ENCODE measurements around the gene ICE1. TPM values are rescaled to one million over a fixed set of nuclear protein-coding genes. Genes with fewer than 3 reads are reported as not detected.
A peak's percentile ranks its signal among the peaks of the same experiment; 100 is the strongest.

The ICE1 gene, protein sequence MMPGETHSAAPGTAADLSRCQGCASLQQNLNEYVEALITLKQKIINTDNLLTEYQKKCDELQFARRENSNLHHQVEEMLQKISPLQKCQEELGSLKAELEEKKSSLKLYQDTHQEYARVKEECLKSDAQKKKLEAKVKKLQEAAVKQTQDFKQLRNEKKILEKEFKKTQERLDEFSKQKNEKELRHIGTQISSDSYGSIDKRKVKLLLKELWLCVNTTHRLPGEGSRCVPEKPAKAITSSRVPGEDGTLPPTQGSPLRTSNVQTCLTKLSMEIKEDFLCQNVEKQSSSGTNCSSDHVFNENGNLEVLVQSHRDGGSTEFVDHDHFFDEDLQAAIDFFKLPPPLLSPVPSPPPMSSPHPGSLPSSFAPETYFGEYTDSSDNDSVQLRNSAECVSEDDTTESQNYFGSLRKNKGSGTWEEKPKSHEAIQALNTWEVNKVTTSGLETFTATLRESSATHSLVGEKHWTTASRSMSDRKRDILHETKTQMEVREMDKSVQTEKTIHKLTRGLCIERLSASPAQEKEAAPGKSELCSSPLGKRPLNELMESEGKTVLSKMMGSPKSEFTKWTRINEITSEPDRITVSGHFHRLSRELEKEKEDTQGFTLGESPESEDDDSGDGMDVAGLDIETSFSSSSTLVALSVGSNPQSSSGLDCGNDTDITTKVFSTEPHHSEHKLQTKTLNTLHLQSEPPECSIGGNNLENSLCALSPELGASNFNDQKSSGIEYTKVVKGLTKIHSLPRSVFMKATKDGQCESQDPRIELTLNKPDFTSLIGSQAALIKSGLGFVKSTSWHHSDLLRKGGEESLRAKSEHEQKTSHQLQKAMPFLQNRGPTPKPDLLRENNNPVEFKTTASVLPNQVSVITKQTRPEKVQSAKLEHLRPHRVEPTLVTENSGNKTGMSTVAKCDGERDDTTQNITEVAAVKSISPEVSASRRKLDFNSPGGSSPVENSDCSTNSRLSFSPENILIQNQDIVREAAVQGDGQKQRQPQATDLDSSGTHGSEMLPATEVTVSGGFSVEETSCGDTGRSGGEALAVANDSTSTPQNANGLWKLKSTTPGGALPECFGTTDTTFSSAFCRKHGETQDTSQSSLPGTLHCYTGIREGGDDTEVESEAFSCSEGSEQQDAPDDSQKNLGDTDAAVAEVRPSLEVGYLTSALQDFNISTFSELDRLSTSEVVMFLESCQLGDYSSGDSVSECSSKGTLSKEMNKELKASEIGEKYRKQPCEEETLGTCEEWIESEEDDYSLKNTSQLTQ (N-terminal part only)
- total RNA-seq (2021) (40.7 to 48.9 TPM (median 45.3 TPM) in 3 replicates), Bru-seq, nascent RNA (percentile 94 among the genes with signal in this experiment)
- long read RNA-seq, experiment 1, full-length matches to known transcripts: 8 of 98 reads
- long read RNA-seq, experiment 1, partial matches to known transcripts: 79 of 98 reads
- long read RNA-seq, experiment 1, other reads (novel, unspliced or antisense): 11 of 98 reads
- long read RNA-seq, experiment 2, partial matches to known transcripts: 27 of 42 reads
- long read RNA-seq, experiment 2, other reads (novel, unspliced or antisense): 15 of 42 reads
- long read RNA-seq, experiment 3: 0 reads

DNA sequence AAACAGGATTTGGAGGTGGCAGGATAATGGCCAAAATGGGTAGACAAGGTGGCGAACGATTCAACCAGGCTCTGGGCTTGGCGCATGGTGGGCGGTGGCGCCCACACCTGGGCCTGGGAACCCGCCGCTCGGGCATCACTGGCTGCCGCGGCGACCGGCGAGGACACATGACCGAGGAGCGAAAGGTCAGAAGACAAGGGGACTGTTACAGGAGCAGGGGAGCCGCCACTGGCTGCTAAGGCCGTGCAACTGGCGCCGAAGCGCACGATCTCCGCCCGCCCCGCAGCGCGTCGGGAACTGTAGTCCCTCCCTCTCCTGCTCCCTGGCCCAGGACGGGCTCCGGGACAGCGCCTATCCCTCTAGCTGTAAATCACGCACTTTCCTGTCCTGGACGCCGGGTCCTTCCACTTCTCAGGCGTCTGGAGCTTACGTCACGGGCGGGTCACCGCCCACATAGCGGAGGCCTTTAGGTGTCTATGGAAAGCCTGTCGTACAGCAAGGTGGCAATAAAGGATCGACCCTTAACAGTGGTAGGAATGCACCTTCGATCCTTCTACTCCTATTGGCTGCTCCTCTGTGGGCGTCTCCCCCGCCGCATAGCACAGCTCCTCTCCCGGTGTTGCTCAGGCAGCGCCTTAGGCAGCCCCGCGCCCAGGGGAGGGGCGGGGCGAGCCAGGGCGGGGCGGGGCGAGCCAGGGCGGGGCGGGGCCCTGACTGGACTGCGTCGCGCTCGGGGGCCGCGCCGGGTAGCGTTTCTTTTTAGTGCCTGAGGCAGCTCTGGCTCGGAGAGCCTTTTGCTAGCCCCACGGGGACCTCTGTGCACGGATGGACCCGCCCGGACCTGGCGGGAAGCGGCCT is at the start of gene ICE1:
ICE1 (plus strand) TSS at position 717 of the 858 bp plus-strand sequence. CDS start 239 bp downstream, outside the sequence.
- peak within 1 kb of the TSS; percentile 96 for H3K27ac Mint-ChIP-seq
- no peaks in the 10 kb centered on the region; the same call in 1 of the 2 replicates for H3K27me3 Mint-ChIP-seq (ENCODE audit: low read depth)
- peak; percentile 95 for ATAC-seq
- CTCF ChIA-PET: interaction anchor here (0.8 to 3.7 kb wide), 13 partner anchors 18 to 560 kb away, joined by 3 to 21 read pairs (median 5); partner anchors contain the start of gene ADAMTS16
- H3K9me3 Mint-ChIP-seq: no peaks in the 10 kb centered on the region
- DNase-seq (ENCODE audit: low spot score): peak; percentile 97
- POLR2A ChIA-PET: interaction anchor here (0.7 kb wide), 1 partner anchor 73 kb away, joined by 3 read pairs; no protein-coding TSS in a partner anchor
- H3K4me1 Mint-ChIP-seq: peaks cover 38% of the 10 kb centered on the region
- peak within 1 kb of the TSS; percentile 89 for H3K4me3 Mint-ChIP-seq
- H3K36me3 Mint-ChIP-seq: no peaks in the 10 kb centered on the region
- TF ChIP-seq, protein P1, sequence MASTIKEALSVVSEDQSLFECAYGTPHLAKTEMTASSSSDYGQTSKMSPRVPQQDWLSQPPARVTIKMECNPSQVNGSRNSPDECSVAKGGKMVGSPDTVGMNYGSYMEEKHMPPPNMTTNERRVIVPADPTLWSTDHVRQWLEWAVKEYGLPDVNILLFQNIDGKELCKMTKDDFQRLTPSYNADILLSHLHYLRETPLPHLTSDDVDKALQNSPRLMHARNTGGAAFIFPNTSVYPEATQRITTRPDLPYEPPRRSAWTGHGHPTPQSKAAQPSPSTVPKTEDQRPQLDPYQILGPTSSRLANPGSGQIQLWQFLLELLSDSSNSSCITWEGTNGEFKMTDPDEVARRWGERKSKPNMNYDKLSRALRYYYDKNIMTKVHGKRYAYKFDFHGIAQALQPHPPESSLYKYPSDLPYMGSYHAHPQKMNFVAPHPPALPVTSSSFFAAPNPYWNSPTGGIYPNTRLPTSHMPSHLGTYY (CRISPR knock-in tag; IDR thresholded peaks at IDR 0.05): no peak
- TF ChIP-seq, protein P2, sequence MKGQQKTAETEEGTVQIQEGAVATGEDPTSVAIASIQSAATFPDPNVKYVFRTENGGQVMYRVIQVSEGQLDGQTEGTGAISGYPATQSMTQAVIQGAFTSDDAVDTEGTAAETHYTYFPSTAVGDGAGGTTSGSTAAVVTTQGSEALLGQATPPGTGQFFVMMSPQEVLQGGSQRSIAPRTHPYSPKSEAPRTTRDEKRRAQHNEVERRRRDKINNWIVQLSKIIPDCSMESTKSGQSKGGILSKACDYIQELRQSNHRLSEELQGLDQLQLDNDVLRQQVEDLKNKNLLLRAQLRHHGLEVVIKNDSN (CRISPR knock-in tag; IDR thresholded peaks at IDR 0.05): peak; percentile 84
- no peak for TF ChIP-seq ZNF317 (CRISPR knock-in tag; IDR thresholded peaks at IDR 0.05; ENCODE audit: borderline replicate concordance, low read depth)
- TF ChIP-seq ZNF396 (CRISPR knock-in tag; IDR thresholded peaks at IDR 0.05; ENCODE audit: borderline replicate concordance): no peak
- TF ChIP-seq SP1 (CRISPR knock-in tag; conservative IDR thresholded peaks at IDR 0.05): peak; percentile 98
- TF ChIP-seq, protein P3, sequence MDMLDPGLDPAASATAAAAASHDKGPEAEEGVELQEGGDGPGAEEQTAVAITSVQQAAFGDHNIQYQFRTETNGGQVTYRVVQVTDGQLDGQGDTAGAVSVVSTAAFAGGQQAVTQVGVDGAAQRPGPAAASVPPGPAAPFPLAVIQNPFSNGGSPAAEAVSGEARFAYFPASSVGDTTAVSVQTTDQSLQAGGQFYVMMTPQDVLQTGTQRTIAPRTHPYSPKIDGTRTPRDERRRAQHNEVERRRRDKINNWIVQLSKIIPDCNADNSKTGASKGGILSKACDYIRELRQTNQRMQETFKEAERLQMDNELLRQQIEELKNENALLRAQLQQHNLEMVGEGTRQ (CRISPR knock-in tag; IDR thresholded peaks at IDR 0.05): peak; percentile 86
- TF ChIP-seq ZBTB21 (CRISPR knock-in tag; IDR thresholded peaks at IDR 0.05; ENCODE audit: borderline replicate concordance): peak; percentile 45; the same call in 1 of the 2 replicates
- peak; percentile 85 for TF ChIP-seq MAX (CRISPR knock-in tag; IDR thresholded peaks at IDR 0.05)
- no peak for TF ChIP-seq NR1H2 (CRISPR knock-in tag; IDR thresholded peaks at IDR 0.05)
- peak; percentile 97 for TF ChIP-seq CREM (CRISPR knock-in tag; IDR thresholded peaks at IDR 0.05)
- TF ChIP-seq ZNF263 (CRISPR knock-in tag; IDR thresholded peaks at IDR 0.05; ENCODE audit: low read depth): no peak
- TF ChIP-seq, protein P4, sequence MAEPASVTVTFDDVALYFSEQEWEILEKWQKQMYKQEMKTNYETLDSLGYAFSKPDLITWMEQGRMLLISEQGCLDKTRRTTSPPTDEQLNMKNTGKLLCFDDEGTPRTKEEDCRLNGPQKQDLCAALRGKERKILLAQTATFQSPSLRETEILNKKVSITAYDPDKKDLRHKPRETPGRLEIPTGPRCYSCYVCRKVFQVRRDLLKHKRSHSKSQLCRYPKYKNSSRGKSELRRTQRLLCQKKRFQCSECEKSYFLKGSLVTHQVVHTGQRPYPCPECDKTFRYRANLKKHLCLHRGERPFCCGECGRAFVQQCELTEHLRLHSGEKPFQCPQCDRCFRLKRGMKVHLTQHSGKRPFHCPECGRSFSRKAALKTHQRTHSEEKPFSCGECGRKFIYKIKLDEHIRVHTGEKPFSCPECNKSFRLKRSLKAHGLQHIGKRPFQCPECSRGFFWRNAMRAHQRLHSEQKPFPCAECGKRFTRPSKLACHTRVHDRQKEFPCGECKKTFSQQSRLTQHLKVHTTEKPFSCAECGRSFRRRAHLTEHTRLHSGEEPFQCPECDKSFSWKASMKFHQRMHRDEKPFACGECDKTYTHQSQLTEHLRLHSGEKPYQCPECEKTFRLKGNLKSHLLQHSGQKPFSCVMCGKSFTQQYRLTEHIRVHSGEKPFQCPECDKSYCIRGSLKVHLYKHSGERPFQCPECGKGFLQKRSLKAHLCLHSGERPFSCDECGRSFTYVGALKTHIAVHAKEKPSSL (CRISPR knock-in tag; conservative IDR thresholded peaks at IDR 0.05): no peak
- TF ChIP-seq E2F1 (CRISPR knock-in tag; IDR thresholded peaks at IDR 0.05): no peak
- TF ChIP-seq E2F5 (CRISPR knock-in tag; IDR thresholded peaks at IDR 0.05): 0 out of 2 replicates have a peak, but pooled peaks have one; percentile 15
- TF ChIP-seq, protein P5, sequence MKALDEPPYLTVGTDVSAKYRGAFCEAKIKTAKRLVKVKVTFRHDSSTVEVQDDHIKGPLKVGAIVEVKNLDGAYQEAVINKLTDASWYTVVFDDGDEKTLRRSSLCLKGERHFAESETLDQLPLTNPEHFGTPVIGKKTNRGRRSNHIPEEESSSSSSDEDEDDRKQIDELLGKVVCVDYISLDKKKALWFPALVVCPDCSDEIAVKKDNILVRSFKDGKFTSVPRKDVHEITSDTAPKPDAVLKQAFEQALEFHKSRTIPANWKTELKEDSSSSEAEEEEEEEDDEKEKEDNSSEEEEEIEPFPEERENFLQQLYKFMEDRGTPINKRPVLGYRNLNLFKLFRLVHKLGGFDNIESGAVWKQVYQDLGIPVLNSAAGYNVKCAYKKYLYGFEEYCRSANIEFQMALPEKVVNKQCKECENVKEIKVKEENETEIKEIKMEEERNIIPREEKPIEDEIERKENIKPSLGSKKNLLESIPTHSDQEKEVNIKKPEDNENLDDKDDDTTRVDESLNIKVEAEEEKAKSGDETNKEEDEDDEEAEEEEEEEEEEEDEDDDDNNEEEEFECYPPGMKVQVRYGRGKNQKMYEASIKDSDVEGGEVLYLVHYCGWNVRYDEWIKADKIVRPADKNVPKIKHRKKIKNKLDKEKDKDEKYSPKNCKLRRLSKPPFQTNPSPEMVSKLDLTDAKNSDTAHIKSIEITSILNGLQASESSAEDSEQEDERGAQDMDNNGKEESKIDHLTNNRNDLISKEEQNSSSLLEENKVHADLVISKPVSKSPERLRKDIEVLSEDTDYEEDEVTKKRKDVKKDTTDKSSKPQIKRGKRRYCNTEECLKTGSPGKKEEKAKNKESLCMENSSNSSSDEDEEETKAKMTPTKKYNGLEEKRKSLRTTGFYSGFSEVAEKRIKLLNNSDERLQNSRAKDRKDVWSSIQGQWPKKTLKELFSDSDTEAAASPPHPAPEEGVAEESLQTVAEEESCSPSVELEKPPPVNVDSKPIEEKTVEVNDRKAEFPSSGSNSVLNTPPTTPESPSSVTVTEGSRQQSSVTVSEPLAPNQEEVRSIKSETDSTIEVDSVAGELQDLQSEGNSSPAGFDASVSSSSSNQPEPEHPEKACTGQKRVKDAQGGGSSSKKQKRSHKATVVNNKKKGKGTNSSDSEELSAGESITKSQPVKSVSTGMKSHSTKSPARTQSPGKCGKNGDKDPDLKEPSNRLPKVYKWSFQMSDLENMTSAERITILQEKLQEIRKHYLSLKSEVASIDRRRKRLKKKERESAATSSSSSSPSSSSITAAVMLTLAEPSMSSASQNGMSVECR (CRISPR knock-in tag; IDR thresholded peaks at IDR 0.05; ENCODE audit: borderline replicate concordance): no peak

Data from WTC11 (cell line).